Loucy (cell line): ENCODE measurements around the gene DESI2.

Experiments used
- CTCF ChIP-seq: fragments of 200-600 bp; sonication (generic); conservative IDR thresholded peaks from 2 replicates; pipeline ENCODE4 v1.5.1; 2014; ENCODE audit warnings: mild to moderate bottlenecking, antibody characterized with exemption, low read length
- EZH2phosphoT487 ChIP-seq: fragments of 200-600 bp; IDR thresholded peaks from 2 replicates; pipeline ENCODE4 v1.6.1; 2018; ENCODE audit warnings: antibody characterized with exemption, mild to moderate bottlenecking, moderate library complexity, borderline replicate concordance

- no peak for TF ChIP-seq CTCF
- no peak for TF ChIP-seq EZH2phosphoT487
Observed at GRCh38 chr1:244680667-244681066, 27.7 kb downstream of the DESI2 start.
